ENCODE results near the gene SUGP2. TPM values are rescaled to one million over a fixed set of nuclear protein-coding genes. Genes with fewer than 3 reads are reported as not detected.

SUGP2 gene
- polyA plus RNA-seq, 1 donor (not counting 4 experiments of a cell fraction or from before 2014, with no cell fraction given) = 51.2 TPM

DNA sequence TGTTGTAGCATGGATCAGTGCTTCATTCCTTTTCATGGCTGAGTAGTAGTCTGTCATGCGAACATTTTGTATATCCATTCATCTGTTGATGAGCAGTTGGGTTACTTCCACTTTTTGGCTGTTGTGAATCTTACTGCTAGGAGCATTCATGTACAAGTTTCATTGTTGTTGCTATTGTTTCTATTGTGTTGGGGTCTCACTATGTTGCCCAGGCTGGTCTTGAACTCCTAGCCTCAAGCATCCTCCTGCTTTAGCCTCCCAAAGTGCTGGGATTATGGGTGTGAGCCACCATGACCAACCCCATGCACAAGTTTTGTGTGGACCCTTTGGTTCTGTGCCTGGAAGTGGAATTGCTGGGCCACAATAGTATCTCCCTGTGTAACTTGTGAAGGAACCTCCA lies 46.3 kb upstream of the SUGP2 start:
- H3K27ac ChIP-seq (ENCODE audit: control insufficient read depth, insufficient read depth, low read length) = no peak overlapping the region

GRCh38 chr19:19078801-19079200 lies 45.5 kb upstream of the SUGP2 start:
- TF ChIP-seq EZH2 (IDR thresholded peaks at IDR 0.05; ENCODE audit: low read length) (no peak), CTCF (optimal IDR thresholded peaks at IDR 0.05 in 1 of 3, IDR thresholded peaks at IDR 0.05 in 1 of 3, conservative IDR thresholded peaks at IDR 0.05 in 1 of 3; ENCODE audit: extremely low read depth in 1 of 3, insufficient read depth in 2 of 3, low read length in 3 of 3) (no peak)
- Histone ChIP-seq H3K9ac (ENCODE audit: control insufficient read depth, extremely low read depth, insufficient read depth, low read length) (no peak overlapping the region), H4K20me1 (ENCODE audit: control insufficient read depth, extremely low read depth, insufficient read depth, low read length) (no peaks in the 10 kb centered on the region), H3K27me3 (ENCODE audit: control insufficient read depth, extremely low read depth, insufficient read depth, low read length) (no peaks in the 10 kb centered on the region), H3K9me1 (ENCODE audit: control insufficient read depth, extremely low read depth, insufficient read depth, low read length) (no peaks in the 10 kb centered on the region), H3K9me3 (ENCODE audit: control insufficient read depth, low read depth, low read length) (no peaks in the 10 kb centered on the region), H3K27ac (ENCODE audit: control insufficient read depth, insufficient read depth, low read length) (no peak overlapping the region), H3K4me2 (ENCODE audit: control insufficient read depth, extremely low read depth, insufficient read depth, low read depth, low read length) (no peak overlapping the region), H3K79me2 (ENCODE audit: control insufficient read depth, insufficient read depth, low read length) (no peaks in the 10 kb centered on the region), H2AFZ (ENCODE audit: control insufficient read depth, low read length) (no peak overlapping the region), H3K4me1 (ENCODE audit: control insufficient read depth, extremely low read depth, insufficient read depth, low read length) (peaks cover 5% of the 10 kb centered on the region), H3K4me3 (ENCODE audit: control insufficient read depth in 2 of 3, extremely low read depth in 1 of 3, insufficient read depth in 2 of 3, low read depth in 1 of 3, low read length in 3 of 3) (no peak overlapping the region), H3K36me3 (ENCODE audit: control insufficient read depth in 2 of 2, extremely low read depth in 1 of 2, insufficient read depth in 2 of 2, low read length in 2 of 2) (no peaks in the 10 kb centered on the region)
- dilution Hi-C loops (cut with MboI; ENCODE audit: extremely low pct_ligation_motif_present, low sequenced_read_pairs) = no loop called here
- FAIRE-seq (no peak), DNase-seq (ENCODE audit: low read depth, low spot score) (no peak)

More for the DNA sequence above, 46.3 kb upstream of the SUGP2 start:
- H3K4me1 ChIP-seq (ENCODE audit: control insufficient read depth, extremely low read depth, insufficient read depth, low read length) = peaks cover 5% of the 10 kb centered on the region
- H3K79me2 ChIP-seq (ENCODE audit: control insufficient read depth, insufficient read depth, low read length) = no peaks in the 10 kb centered on the region
- H3K4me3 ChIP-seq (ENCODE audit: control insufficient read depth in 2 of 3, extremely low read depth in 1 of 3, insufficient read depth in 2 of 3, low read depth in 1 of 3, low read length in 3 of 3) = no peak overlapping the region
- no peaks in the 10 kb centered on the region for H3K36me3 ChIP-seq (ENCODE audit: control insufficient read depth in 2 of 2, extremely low read depth in 1 of 2, insufficient read depth in 2 of 2, low read length in 2 of 2)
- dilution Hi-C loops (cut with MboI; ENCODE audit: extremely low pct_ligation_motif_present, low sequenced_read_pairs) = no loop called here
- no peaks in the 10 kb centered on the region for H3K27me3 ChIP-seq (ENCODE audit: control insufficient read depth, extremely low read depth, insufficient read depth, low read length)
- no peak for DNase-seq (ENCODE audit: low read depth, low spot score)
- no peak overlapping the region for H2AFZ ChIP-seq (ENCODE audit: control insufficient read depth, low read length)
- H3K4me2 ChIP-seq (ENCODE audit: control insufficient read depth, extremely low read depth, insufficient read depth, low read depth, low read length) = no peak overlapping the region
- H3K9me1 ChIP-seq (ENCODE audit: control insufficient read depth, extremely low read depth, insufficient read depth, low read length) = no peaks in the 10 kb centered on the region
- H4K20me1 ChIP-seq (ENCODE audit: control insufficient read depth, extremely low read depth, insufficient read depth, low read length) = no peaks in the 10 kb centered on the region
- no peak for FAIRE-seq
- no peaks in the 10 kb centered on the region for H3K9me3 ChIP-seq (ENCODE audit: control insufficient read depth, low read depth, low read length)
- no peak overlapping the region for H3K9ac ChIP-seq (ENCODE audit: control insufficient read depth, extremely low read depth, insufficient read depth, low read length)
- TF ChIP-seq CTCF (optimal IDR thresholded peaks at IDR 0.05 in 1 of 3, IDR thresholded peaks at IDR 0.05 in 1 of 3, conservative IDR thresholded peaks at IDR 0.05 in 1 of 3; ENCODE audit: extremely low read depth in 1 of 3, insufficient read depth in 2 of 3, low read length in 3 of 3) (no peak), EZH2 (IDR thresholded peaks at IDR 0.05; ENCODE audit: low read length) (no peak)

All from keratinocyte (primary cell).